PC-9 (cell line): ENCODE measurements around the gene EFNA2. TPM values are rescaled to one million over a fixed set of nuclear protein-coding genes. Genes with fewer than 3 reads are reported as not detected.
A peak's percentile ranks its signal among the peaks of the same experiment; 100 is the strongest.

Experiments
- BruUV-seq: library from RNA; stranded (reverse); fragments of 400-500 nt; replicated peaks from 2 replicates; lab custom pipeline; 2021; lab: Mats Ljungman, UMichigan
- CTCF ChIA-PET: fragments of 300-600 bp; sonication (Branson Sonifier 250); formaldehyde crosslinking; loops from one replicate; lab custom pipeline; 2022; ENCODE audit warnings: antibody characterized with exemption; lab: Charles Lee
- POLR2A ChIA-PET: fragments of 300-600 bp; sonication (Branson Sonifier 250); formaldehyde crosslinking; loops from one replicate; lab custom pipeline; 2022; ENCODE audit warnings: antibody characterized with exemption; ENCODE audit not compliant: unreplicated experiment; lab: Charles Lee
- DNase-seq, 2 experiments: peaks; one replicate each; pipeline versions ENCODE4 v3.0.0 to v3.0.0-alpha.2; 2015 to 2022; ENCODE audit warnings: mixed read lengths in 1 of 2
- H2AFZ ChIP-seq: fragments of 200-600 bp; sonication (generic); 2 replicates; pipeline ENCODE4 v1.8.1; 2017; ENCODE audit warnings: antibody characterized with exemption
- H3F3A ChIP-seq: fragments of 200-600 bp; sonication (generic); 2 replicates; pipeline ENCODE4 v1.8.1; 2017; ENCODE audit warnings: antibody characterized with exemption, mild to moderate bottlenecking, low read depth; ENCODE audit not compliant: insufficient read depth
- H3K27ac ChIP-seq: fragments of 200-600 bp; sonication (generic); 2 replicates; pipeline ENCODE4 v1.6.1; 2016; ENCODE audit warnings: mixed run types
- H3K27me3 ChIP-seq: fragments of 200-600 bp; sonication (generic); 2 replicates; pipeline ENCODE4 v1.6.1; 2016; ENCODE audit warnings: low read depth, mixed run types; ENCODE audit not compliant: insufficient read depth
- H3K36me3 ChIP-seq: fragments of 200-600 bp; sonication (generic); 2 replicates; pipeline ENCODE4 v1.6.1; 2016; ENCODE audit warnings: low read depth, mixed run types
- H3K4me1 ChIP-seq: fragments of 200-600 bp; sonication (generic); replicated peaks from 2 replicates; pipeline ENCODE4 v1.6.1; 2016; ENCODE audit warnings: mixed run types; ENCODE audit not compliant: insufficient read depth
- H3K4me2 ChIP-seq: fragments of 200-600 bp; sonication (generic); 2 replicates; pipeline ENCODE4 v1.6.1; 2017; ENCODE audit warnings: mixed run types
- H3K4me3 ChIP-seq: fragments of 200-600 bp; sonication (generic); 2 replicates; pipeline ENCODE4 v1.6.1; 2016; ENCODE audit warnings: mixed run types
- H3K79me2 ChIP-seq: fragments of 200-600 bp; sonication (generic); 2 replicates; pipeline ENCODE4 v1.6.1; 2017; ENCODE audit warnings: low read depth, mixed run types
- H3K9me2 ChIP-seq: fragments of 200-600 bp; sonication (generic); 2 replicates; pipeline ENCODE4 v1.8.1; 2017; ENCODE audit warnings: mild to moderate bottlenecking; ENCODE audit not compliant: insufficient read depth
- H3K9me3 ChIP-seq: fragments of 200-600 bp; sonication (generic); 2 replicates; pipeline ENCODE4 v1.8.1; 2016; ENCODE audit warnings: low read depth; ENCODE audit not compliant: insufficient read depth
- H4K20me1 ChIP-seq: fragments of 200-600 bp; sonication (generic); 2 replicates; pipeline ENCODE4 v1.8.1; 2017; ENCODE audit not compliant: insufficient read depth
- CTCF ChIP-seq: fragments of 200-600 bp; sonication (generic); conservative IDR thresholded peaks from 2 replicates; pipeline ENCODE4 v1.6.1; 2017; ENCODE audit warnings: mixed run types, antibody characterized with exemption, mild to moderate bottlenecking, moderate library complexity
- EZH2 ChIP-seq: fragments of 200-600 bp; sonication (generic); IDR thresholded peaks from 2 replicates; pipeline ENCODE4 v1.8.0; 2017; ENCODE audit warnings: antibody characterized with exemption, low read depth
- intact Hi-C: fragments of 100-400 bp; cut with micrococcal nuclease; formaldehyde crosslinking; loops from one replicate; pipeline ENCODE4 v1.10.0; 2022; ENCODE audit not compliant: unreplicated experiment
- total RNA-seq: library from RNA; stranded (reverse); gene quantifications from 2 replicates; pipeline ENCODE4 v1.2.3, GENCODE V29; 2021

The EFNA2 gene
- total RNA-seq, 1 experiment from 2014 or later, result not detected

- BruUV-seq, result no TSS peak
- H3K79me2 ChIP-seq, result peaks cover 30% of the 10 kb centered on the region
- intact Hi-C loops, result no loop called here
- peaks cover 62% of the 10 kb centered on the region for H3F3A ChIP-seq
- CTCF ChIA-PET, result no interaction called here
- no peaks in the 10 kb centered on the region; the same call in 1 of the 2 replicates for H3K36me3 ChIP-seq
- H3K27ac ChIP-seq, result peak overlapping the region; percentile 92
- peaks cover 57% of the 10 kb centered on the region for H3K4me1 ChIP-seq
- H3K27me3 ChIP-seq, result no peaks in the 10 kb centered on the region
- H3K4me3 ChIP-seq, result peak overlapping the region; percentile 40; the same call in 1 of the 2 replicates
- DNase-seq, result peak; percentile 65 to 82
- H3K4me2 ChIP-seq, result peak overlapping the region; percentile 74
- H2AFZ ChIP-seq, result no peak overlapping the region
- TF ChIP-seq EZH2 (no peak), CTCF (no peak)
- no peaks in the 10 kb centered on the region for H3K9me2 ChIP-seq
- H3K9me3 ChIP-seq, result no peaks in the 10 kb centered on the region
- peaks cover 9% of the 10 kb centered on the region; the same call in 1 of the 2 replicates for H4K20me1 ChIP-seq
- POLR2A ChIA-PET, result interaction anchor here (0.5 kb wide), 1 partner anchor 9 kb away, joined by 4 read pairs; the partner anchor contains the start of gene CIRBP
Measured at GRCh38 chr19:1259876-1260748, 25.6 kb upstream of the EFNA2 start.

- Histone ChIP-seq H3K4me1 (peaks cover 63% of the 10 kb centered on the region), H3F3A (peaks cover 64% of the 10 kb centered on the region), H2AFZ (no peak overlapping the region), H3K4me2 (peak overlapping the region; percentile 97), H3K4me3 (peak overlapping the region; percentile 94), H4K20me1 (0 out of 2 replicates have a peak, but pooled peaks cover 3% of the 10 kb centered on the region), H3K79me2 (peaks cover 21% of the 10 kb centered on the region), H3K27ac (peak overlapping the region; percentile 92), H3K9me3 (no peaks in the 10 kb centered on the region), H3K36me3 (no peaks in the 10 kb centered on the region), H3K27me3 (no peaks in the 10 kb centered on the region), H3K9me2 (no peaks in the 10 kb centered on the region)
- intact Hi-C loops, result no loop called here
- no peak for TF ChIP-seq EZH2
- no peak for TF ChIP-seq CTCF
- DNase-seq, result peak; percentile 78 to 93
- ChIA-PET POLR2A (no interaction called here), CTCF (no interaction called here)
- BruUV-seq, result TSS peak; percentile 8
Measured at GRCh38 chr19:1260749-1261537, 24.7 kb upstream of the EFNA2 start.

GRCh38 chr19:1261538-1261797 is 24.2 kb upstream of the EFNA2 start:
- peak overlapping the region; percentile 97 for H3K4me2 ChIP-seq
- peaks cover 16% of the 10 kb centered on the region for H3K79me2 ChIP-seq
- peak overlapping the region; percentile 94 for H3K4me3 ChIP-seq
- H3K9me3 ChIP-seq, result no peaks in the 10 kb centered on the region
- POLR2A ChIA-PET, result interaction anchor here (0.6 to 1.1 kb wide), 2 partner anchors 8 to 157 kb away, joined by 3 to 4 read pairs; no protein-coding TSS in a partner anchor
- no peak overlapping the region for H2AFZ ChIP-seq
- H3K27ac ChIP-seq, result peak overlapping the region; percentile 90
- H3K9me2 ChIP-seq, result no peaks in the 10 kb centered on the region
- H4K20me1 ChIP-seq, result 0 out of 2 replicates have a peak, but pooled peaks cover 3% of the 10 kb centered on the region
- H3K27me3 ChIP-seq, result no peaks in the 10 kb centered on the region
- no peaks in the 10 kb centered on the region for H3K36me3 ChIP-seq
- no TSS peak for BruUV-seq
- peaks cover 65% of the 10 kb centered on the region for H3K4me1 ChIP-seq
- no peak for DNase-seq
- CTCF ChIA-PET, result no interaction called here
- H3F3A ChIP-seq, result peaks cover 65% of the 10 kb centered on the region
- intact Hi-C loops, result no loop called here
- TF ChIP-seq CTCF (no peak; the same call in 1 of the 2 replicates), EZH2 (no peak)
